HEK293T (cell line): ENCODE measurements around the gene PDS5A.

Source experiments
- BHLHE40 ChIP-seq: fragments of 450-650 bp; IDR thresholded peaks from 2 replicates; pipeline ENCODE4 v1.6.1; 2016; ENCODE audit warnings: mild to moderate bottlenecking, moderate library complexity, borderline replicate concordance
- ELF4 ChIP-seq: fragments of 450-650 bp; IDR thresholded peaks from 2 replicates; pipeline ENCODE4 v1.6.1; 2017; ENCODE audit warnings: antibody characterized with exemption
- FOXM1 ChIP-seq: fragments of 450-650 bp; IDR thresholded peaks from 2 replicates; pipeline ENCODE4 v1.6.1; 2017; ENCODE audit warnings: mild to moderate bottlenecking, borderline replicate concordance
- HDGF ChIP-seq: fragments of 450-650 bp; IDR thresholded peaks from 2 replicates; pipeline ENCODE4 v1.6.1; 2017; ENCODE audit warnings: antibody characterized with exemption, borderline replicate concordance
- NFRKB ChIP-seq: fragments of 450-650 bp; IDR thresholded peaks from 2 replicates; pipeline ENCODE4 v1.6.1; 2016; ENCODE audit warnings: mild to moderate bottlenecking, moderate library complexity
- SP1 ChIP-seq: fragments of 450-650 bp; IDR thresholded peaks from 2 replicates; pipeline ENCODE4 v1.6.1; 2017
- SUZ12 ChIP-seq: fragments of 450-650 bp; IDR thresholded peaks from 2 replicates; pipeline ENCODE4 v1.6.1; 2016; ENCODE audit warnings: mild to moderate bottlenecking
- TARDBP ChIP-seq: fragments of 450-650 bp; IDR thresholded peaks from 2 replicates; pipeline ENCODE4 v1.6.1; 2016
- ZNF384 ChIP-seq: fragments of 450-650 bp; IDR thresholded peaks from 2 replicates; pipeline ENCODE4 v1.6.1; 2016
- TF ChIP-seq, protein P1 (sequence below): fragments of 450-650 bp; IDR thresholded peaks from 2 replicates; pipeline ENCODE4 v1.6.1; 2016

- TF ChIP-seq FOXM1 (no peak), BHLHE40 (no peak), HDGF (no peak), NFRKB (no peak), TARDBP (no peak), SP1 (no peak), ZNF384 (no peak), SUZ12 (no peak), ELF4 (no peak)
- TF ChIP-seq, protein P1, sequence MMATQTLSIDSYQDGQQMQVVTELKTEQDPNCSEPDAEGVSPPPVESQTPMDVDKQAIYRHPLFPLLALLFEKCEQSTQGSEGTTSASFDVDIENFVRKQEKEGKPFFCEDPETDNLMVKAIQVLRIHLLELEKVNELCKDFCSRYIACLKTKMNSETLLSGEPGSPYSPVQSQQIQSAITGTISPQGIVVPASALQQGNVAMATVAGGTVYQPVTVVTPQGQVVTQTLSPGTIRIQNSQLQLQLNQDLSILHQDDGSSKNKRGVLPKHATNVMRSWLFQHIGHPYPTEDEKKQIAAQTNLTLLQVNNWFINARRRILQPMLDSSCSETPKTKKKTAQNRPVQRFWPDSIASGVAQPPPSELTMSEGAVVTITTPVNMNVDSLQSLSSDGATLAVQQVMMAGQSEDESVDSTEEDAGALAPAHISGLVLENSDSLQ = no peak
Observed at GRCh38 chr4:39877971-39878370, 99.7 kb downstream of the PDS5A start.
